ENCODE results near the gene PASK.

DNA sequence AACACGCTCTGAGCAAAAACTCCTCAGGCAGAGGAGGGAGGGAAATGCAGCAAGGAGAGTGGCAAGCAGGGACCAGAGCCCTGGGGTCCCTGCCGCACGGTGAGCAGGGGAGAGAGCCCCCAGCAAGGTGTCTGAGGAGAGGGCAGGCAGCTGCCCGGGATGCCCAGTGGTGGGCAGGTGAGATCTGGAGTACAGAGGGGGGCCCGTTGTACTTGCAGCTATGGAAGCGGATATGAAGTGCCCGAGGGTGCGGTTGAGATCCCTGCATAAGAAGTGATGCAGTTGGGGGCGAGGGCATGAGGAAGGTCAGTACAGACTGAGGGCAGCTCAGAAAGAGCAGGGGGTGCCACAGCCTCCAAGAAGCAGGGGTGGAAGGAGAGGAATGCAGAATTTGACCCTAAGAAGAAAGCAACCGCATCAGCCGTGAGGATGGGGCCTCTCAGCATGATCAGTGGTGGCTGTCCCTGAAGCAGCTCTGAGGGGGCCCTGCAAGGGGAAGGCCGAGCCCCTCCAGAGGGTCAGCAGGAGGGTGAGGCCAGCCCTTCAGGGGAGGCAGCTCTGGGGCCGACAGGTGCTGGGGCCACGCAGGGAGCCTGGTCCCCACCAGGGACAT, 76.6 kb downstream of the PASK start:
- TF ChIP-seq, protein P1, sequence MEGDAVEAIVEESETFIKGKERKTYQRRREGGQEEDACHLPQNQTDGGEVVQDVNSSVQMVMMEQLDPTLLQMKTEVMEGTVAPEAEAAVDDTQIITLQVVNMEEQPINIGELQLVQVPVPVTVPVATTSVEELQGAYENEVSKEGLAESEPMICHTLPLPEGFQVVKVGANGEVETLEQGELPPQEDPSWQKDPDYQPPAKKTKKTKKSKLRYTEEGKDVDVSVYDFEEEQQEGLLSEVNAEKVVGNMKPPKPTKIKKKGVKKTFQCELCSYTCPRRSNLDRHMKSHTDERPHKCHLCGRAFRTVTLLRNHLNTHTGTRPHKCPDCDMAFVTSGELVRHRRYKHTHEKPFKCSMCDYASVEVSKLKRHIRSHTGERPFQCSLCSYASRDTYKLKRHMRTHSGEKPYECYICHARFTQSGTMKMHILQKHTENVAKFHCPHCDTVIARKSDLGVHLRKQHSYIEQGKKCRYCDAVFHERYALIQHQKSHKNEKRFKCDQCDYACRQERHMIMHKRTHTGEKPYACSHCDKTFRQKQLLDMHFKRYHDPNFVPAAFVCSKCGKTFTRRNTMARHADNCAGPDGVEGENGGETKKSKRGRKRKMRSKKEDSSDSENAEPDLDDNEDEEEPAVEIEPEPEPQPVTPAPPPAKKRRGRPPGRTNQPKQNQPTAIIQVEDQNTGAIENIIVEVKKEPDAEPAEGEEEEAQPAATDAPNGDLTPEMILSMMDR (IDR thresholded peaks at IDR 0.05), result no peak
- TF ChIP-seq ELF4 (CRISPR knock-in tag; IDR thresholded peaks at IDR 0.05; ENCODE audit: low read depth) (no peak), NFYB (CRISPR knock-in tag; conservative IDR thresholded peaks at IDR 0.05; ENCODE audit: low read depth) (no peak), ZNF317 (CRISPR knock-in tag; IDR thresholded peaks at IDR 0.05; ENCODE audit: borderline replicate concordance, low read depth) (no peak)
- TF ChIP-seq, protein P2, sequence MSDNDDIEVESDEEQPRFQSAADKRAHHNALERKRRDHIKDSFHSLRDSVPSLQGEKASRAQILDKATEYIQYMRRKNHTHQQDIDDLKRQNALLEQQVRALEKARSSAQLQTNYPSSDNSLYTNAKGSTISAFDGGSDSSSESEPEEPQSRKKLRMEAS (CRISPR knock-in tag; IDR thresholded peaks at IDR 0.05), result no peak
